Renal cortex interstitium (tissue), 15 donors: ENCODE data around the gene JOSD1. TPM values are rescaled to one million over a fixed set of nuclear protein-coding genes. Genes with fewer than 3 reads are reported as not detected.
A peak's percentile ranks its signal among the peaks of the same experiment; 100 is the strongest.

Experiments
- DNase-seq, 11 donors: peaks; one replicate each; pipeline ENCODE4 v3.0.0-alpha.2; 2013; ENCODE audit warnings: low read depth in 9 of 11, low spot score in 4 of 11; ENCODE audit errors: extremely low read depth in 1 of 11
- long read RNA-seq, 16 experiments: transcript quantifications; one replicate each; lab custom pipeline, GENCODE V29; 2026
- polyA plus RNA-seq, 3 donors: library from polyadenylated mRNA; unstranded; fragments of 120-200 nt; gene quantifications; one replicate each; pipeline ENCODE4 v1.2.1, GENCODE V29; 2013; ENCODE audit not compliant: insufficient read length in 3 of 3

The JOSD1 gene
- polyA plus RNA-seq, result 10 to 100 TPM; 41.5 to 45.3 (median 42.6) TPM
- long read RNA-seq, donor 1, transcript JOSD1-201 (4 exons, 3,648 nt), result major isoform, 5 of 7 reads
- long read RNA-seq, donor 1, partial matches to known transcripts, result 0 of 7 reads
- long read RNA-seq, donor 1, other reads (novel, unspliced or antisense), result 0 of 7 reads
- long read RNA-seq, donor 2, partial matches to known transcripts, result 0 of 7 reads
- long read RNA-seq, donor 2, other reads (novel, unspliced or antisense), result 0 of 7 reads
- long read RNA-seq, donor 3, partial matches to known transcripts, result 0 of 8 reads
- long read RNA-seq, donor 3, other reads (novel, unspliced or antisense), result 0 of 8 reads
- long read RNA-seq, donor 4, partial matches to known transcripts, result 0 of 5 reads
- long read RNA-seq, donor 4, other reads (novel, unspliced or antisense), result 0 of 5 reads
- long read RNA-seq, donor 5, transcript JOSD1-201 (4 exons, 3,648 nt), result major isoform, 6 of 23 reads
- long read RNA-seq, donor 5, partial matches to known transcripts, result 13 of 23 reads
- long read RNA-seq, donor 5, other reads (novel, unspliced or antisense), result 0 of 23 reads
- long read RNA-seq, donor 6, transcript JOSD1-201 (4 exons, 3,648 nt), result major isoform, 7 of 9 reads
- long read RNA-seq, donor 6, partial matches to known transcripts, result 0 of 9 reads
- long read RNA-seq, donor 6, other reads (novel, unspliced or antisense), result 0 of 9 reads
- long read RNA-seq, donor 7, transcript JOSD1-201 (4 exons, 3,648 nt), result major isoform, 5 of 7 reads
- long read RNA-seq, donor 7, partial matches to known transcripts, result 0 of 7 reads
- long read RNA-seq, donor 7, other reads (novel, unspliced or antisense), result 0 of 7 reads
- long read RNA-seq, donor 8, transcript JOSD1-201 (4 exons, 3,648 nt), result major isoform, 7 of 13 reads
- long read RNA-seq, donor 8, partial matches to known transcripts, result 0 of 13 reads
- long read RNA-seq, donor 8, other reads (novel, unspliced or antisense), result 0 of 13 reads
- long read RNA-seq, donor 9, partial matches to known transcripts, result 0 of 5 reads
- long read RNA-seq, donor 9, other reads (novel, unspliced or antisense), result 0 of 5 reads
- long read RNA-seq, donor 10, partial matches to known transcripts, result 0 of 5 reads
- long read RNA-seq, donor 10, other reads (novel, unspliced or antisense), result 0 of 5 reads
- long read RNA-seq, donor 11, partial matches to known transcripts, result 0 of 4 reads
- long read RNA-seq, donor 11, other reads (novel, unspliced or antisense), result 0 of 4 reads
- long read RNA-seq, donor 12, partial matches to known transcripts, result 0 of 2 reads
- long read RNA-seq, donor 12, other reads (novel, unspliced or antisense), result 0 of 2 reads
- long read RNA-seq, donor 13, transcript JOSD1-201 (4 exons, 3,648 nt), result major isoform, 9 of 18 reads
- long read RNA-seq, donor 13, partial matches to known transcripts, result 0 of 18 reads
- long read RNA-seq, donor 13, other reads (novel, unspliced or antisense), result 0 of 18 reads
- long read RNA-seq, donor 14, transcript JOSD1-201 (4 exons, 3,648 nt), result major isoform, 6 of 8 reads
- long read RNA-seq, donor 14, partial matches to known transcripts, result 0 of 8 reads
- long read RNA-seq, donor 14, other reads (novel, unspliced or antisense), result 0 of 8 reads
- long read RNA-seq, donor 15, partial matches to known transcripts, result 0 of 3 reads
- long read RNA-seq, donor 15, other reads (novel, unspliced or antisense), result 0 of 3 reads
- long read RNA-seq, donor 16, transcript JOSD1-201 (4 exons, 3,648 nt), result major isoform, 8 of 118 reads
- long read RNA-seq, donor 16, partial matches to known transcripts, result 98 of 118 reads
- long read RNA-seq, donor 16, other reads (novel, unspliced or antisense), result 9 of 118 reads

- peak in 10 of 11 donors; percentile 86 to 95 (median 91) for DNase-seq
Measured at GRCh38 chr22:38700789-38701628, at the start of gene JOSD1. Gene JOSD1 (minus strand): TSS chr22:38700943. CDS start chr22:38699987, 956 bp downstream.

GRCh38 chr22:38750104-38750503, 49.4 kb upstream of the JOSD1 start:
- no peak for DNase-seq

- no peak for DNase-seq
Measured at GRCh38 chr22:38748487-38749136, 47.9 kb upstream of the JOSD1 start.

GRCh38 chr22:38745676-38746460, 45.1 kb upstream of the JOSD1 start:
- no peak for DNase-seq

GRCh38 chr22:38744981-38745380, 44.2 kb upstream of the JOSD1 start:
- DNase-seq, result no peak

GRCh38 chr22:38742176-38742942, 41.6 kb upstream of the JOSD1 start:
- no peak for DNase-seq

GRCh38 chr22:38741576-38741975, 40.8 kb upstream of the JOSD1 start:
- no peak for DNase-seq

- no peak for DNase-seq
Measured at GRCh38 chr22:38741166-38741565, 40.4 kb upstream of the JOSD1 start.

- no peak for DNase-seq
Measured at GRCh38 chr22:38740754-38741153, 40.0 kb upstream of the JOSD1 start.

- DNase-seq, result no peak
Measured at GRCh38 chr22:38740116-38740723, 39.5 kb upstream of the JOSD1 start.

GRCh38 chr22:38739300-38740055, 38.7 kb upstream of the JOSD1 start:
- no peak for DNase-seq

GRCh38 chr22:38738475-38739070, 37.8 kb upstream of the JOSD1 start:
- DNase-seq, result no peak

GRCh38 chr22:38737302-38738060, 36.7 kb upstream of the JOSD1 start:
- DNase-seq, result no peak
